Spinal cord (tissue), 10 donors: ENCODE measurements around the gene APBA2. TPM values are rescaled to one million over a fixed set of nuclear protein-coding genes. Genes with fewer than 3 reads are reported as not detected.

Experiments
- DNase-seq, 6 donors: peaks; one replicate each; pipeline versions ENCODE4 v3.0.0 to v3.0.0-alpha.2; 2013 to 2015; ENCODE audit warnings: low spot score in 6 of 6, low read depth in 4 of 6
- H3K27ac ChIP-seq: one replicate; pipeline ENCODE4 v1.5.1; 2013; ENCODE audit warnings: low read depth, low read length, control low read depth
- H3K27me3 ChIP-seq: one replicate; pipeline ENCODE4 v1.6.1; 2013; ENCODE audit warnings: low read length; ENCODE audit not compliant: control insufficient read depth, insufficient read depth
- H3K36me3 ChIP-seq: one replicate; pipeline ENCODE4 v1.6.1; 2013; ENCODE audit warnings: low read length; ENCODE audit not compliant: control insufficient read depth, insufficient read depth
- H3K4me1 ChIP-seq: one replicate; pipeline ENCODE4 v1.6.1; 2013; ENCODE audit warnings: low read length; ENCODE audit not compliant: control insufficient read depth, insufficient read depth
- H3K4me3 ChIP-seq: one replicate; pipeline ENCODE4 v1.5.1; 2013; ENCODE audit warnings: low read depth, low read length, control low read depth
- H3K9me3 ChIP-seq: one replicate; pipeline ENCODE4 v1.6.1; 2013; ENCODE audit warnings: low read length; ENCODE audit not compliant: control insufficient read depth, insufficient read depth
- WGBS: methylation state at CpG from one replicate; pipeline ENCODE4 v1.1.5; 2013; ENCODE audit warnings: missing lambda C conversion rate; ENCODE audit not compliant: insufficient coverage; 5-methylcytosine and 5-hydroxymethylcytosine counted together
- polyA plus RNA-seq, 2 donors: library from polyadenylated mRNA; unstranded; fragments of 120-200 nt; gene quantifications; one replicate each; pipeline ENCODE4 v1.2.1, GENCODE V29; 2013; ENCODE audit not compliant: insufficient read length in 2 of 2
- total RNA-seq, 2 donors: library from RNA; depleted of rRNA in 1 of 2; stranded (reverse); fragments of 120-200 nt in 1 of 2; fragments of >200 nt in 1 of 2; gene quantifications; one replicate each; pipeline versions ENCODE4 v1.2.3 to v1.2.4, GENCODE V29; 2013 to 2014
- donor health status: healthy.

APBA2 gene
- total and polyA plus RNA-seq, 4 donors: 46.2 to 111 (median 89.9) TPM

DNA sequence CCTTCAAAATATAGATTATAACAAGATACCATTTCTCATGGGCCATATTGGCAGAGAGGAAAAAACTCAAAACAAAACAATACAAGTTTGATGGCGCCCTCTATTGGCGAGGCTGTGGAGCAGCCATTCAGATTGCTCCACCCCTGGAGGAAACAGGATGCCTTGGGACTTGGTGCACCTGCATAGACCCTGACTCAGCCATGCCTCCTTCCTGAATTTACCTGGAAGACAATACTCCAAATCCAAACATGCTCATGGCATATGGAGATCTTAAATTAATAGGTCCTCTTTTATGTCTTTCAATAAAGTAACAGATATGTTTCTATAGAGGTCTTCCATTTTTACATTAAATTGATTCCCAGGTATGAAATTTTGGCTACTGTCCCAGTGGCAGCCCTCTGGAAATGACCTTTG lies 90.0 kb downstream of the APBA2 start:
- H3K9me3 ChIP-seq: no peaks in the 10 kb centered on the region
- H3K27me3 ChIP-seq: no peaks in the 10 kb centered on the region
- H3K36me3 ChIP-seq: no peaks in the 10 kb centered on the region
- no peak overlapping the region for H3K4me3 ChIP-seq
- peaks cover 27% of the 10 kb centered on the region for H3K4me1 ChIP-seq
- peak in 2 of 6 donors; percentile 29 to 36 for DNase-seq
- WGBS: 8% methylated on average over 2 of the region's 2 CpGs
- H3K27ac ChIP-seq: no peak overlapping the region

- H3K4me3 ChIP-seq: no peak overlapping the region
- H3K4me1 ChIP-seq: peaks cover 24% of the 10 kb centered on the region
- no peaks in the 10 kb centered on the region for H3K9me3 ChIP-seq
- WGBS: 90% methylated on average over 6 of the region's 6 CpGs
- H3K27me3 ChIP-seq: no peaks in the 10 kb centered on the region
- H3K36me3 ChIP-seq: no peaks in the 10 kb centered on the region
- H3K27ac ChIP-seq: no peak overlapping the region
- peak in 1 of 6 donors; percentile 69 for DNase-seq
These were observed 91.7 kb downstream of the APBA2 start for GRCh38 chr15:28977377-28978010.

DNA sequence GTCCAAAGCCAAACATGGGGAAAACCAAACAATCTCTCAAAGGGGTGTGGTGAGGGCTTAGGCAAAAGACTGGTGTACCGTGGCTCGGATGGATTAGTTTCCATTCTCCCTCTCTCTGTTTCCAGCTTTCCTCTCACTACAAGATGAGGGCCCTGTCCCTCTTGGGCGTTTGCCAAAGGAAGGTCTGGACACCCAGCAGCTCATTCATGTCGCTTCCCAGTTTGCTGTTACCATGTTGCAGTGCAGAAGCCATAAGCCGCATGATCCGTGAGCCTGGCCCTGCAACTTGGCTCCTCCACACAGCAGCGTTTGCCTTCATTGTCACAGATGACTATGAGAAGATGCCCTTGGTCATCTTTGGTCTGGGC lies 92.2 kb downstream of the APBA2 start:
- Histone ChIP-seq H3K4me1 (peaks cover 24% of the 10 kb centered on the region), H3K27ac (no peak overlapping the region), H3K36me3 (no peaks in the 10 kb centered on the region), H3K4me3 (no peak overlapping the region), H3K27me3 (no peaks in the 10 kb centered on the region), H3K9me3 (no peaks in the 10 kb centered on the region)
- 66% methylated on average over 6 of the region's 7 CpGs for WGBS
- DNase-seq: peak in 1 of 6 donors; percentile 26

GRCh38 chr15:28978661-28979060 lies 92.9 kb downstream of the APBA2 start:
- Histone ChIP-seq H3K27ac (no peak overlapping the region), H3K4me1 (peaks cover 24% of the 10 kb centered on the region), H3K9me3 (no peaks in the 10 kb centered on the region), H3K27me3 (no peaks in the 10 kb centered on the region), H3K36me3 (no peaks in the 10 kb centered on the region), H3K4me3 (no peak overlapping the region)
- WGBS: 36% methylated on average over 3 of the region's 3 CpGs
- DNase-seq: peak in 1 of 6 donors; percentile 49

GRCh38 chr15:28979208-28979841 lies 93.6 kb downstream of the APBA2 start:
- no peak overlapping the region for H3K27ac ChIP-seq
- no peaks in the 10 kb centered on the region for H3K36me3 ChIP-seq
- H3K27me3 ChIP-seq: no peaks in the 10 kb centered on the region
- H3K4me1 ChIP-seq: peaks cover 30% of the 10 kb centered on the region
- no peak overlapping the region for H3K4me3 ChIP-seq
- no peaks in the 10 kb centered on the region for H3K9me3 ChIP-seq
- 46% methylated on average over 8 of the region's 13 CpGs for WGBS
- DNase-seq: peak in 2 of 6 donors; percentile 25 to 26

DNA sequence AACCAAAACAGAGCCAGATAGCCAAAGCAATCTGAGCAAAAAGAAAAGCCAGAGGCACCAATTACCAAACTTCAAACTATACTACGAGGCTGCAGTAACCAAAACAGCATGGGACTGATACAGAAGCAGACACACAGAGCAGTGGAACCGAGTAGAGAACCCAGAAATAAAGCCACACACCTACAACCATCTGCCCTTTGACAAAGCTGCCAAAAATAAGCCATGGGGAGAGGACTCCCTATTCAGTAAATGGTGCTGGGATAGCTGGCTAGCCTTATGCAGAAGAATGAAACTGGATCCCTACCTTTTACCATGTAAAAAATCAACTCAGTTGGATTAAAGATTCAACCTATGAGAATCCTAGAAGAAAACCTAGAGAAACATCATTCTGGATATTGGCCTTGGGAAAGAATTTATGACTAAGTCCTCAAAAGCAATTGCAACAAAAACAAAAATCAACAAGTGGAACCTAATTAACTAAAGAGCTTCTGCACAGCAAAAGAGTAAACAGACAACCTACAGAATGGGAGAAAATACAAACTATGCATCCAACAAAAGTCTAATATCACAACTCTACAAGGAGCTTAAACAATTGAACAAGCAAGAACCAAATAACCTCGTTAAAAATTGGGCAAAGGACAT lies 95.1 kb downstream of the APBA2 start:
- Histone ChIP-seq H3K9me3 (no peaks in the 10 kb centered on the region), H3K4me3 (no peak overlapping the region), H3K27me3 (no peaks in the 10 kb centered on the region), H3K4me1 (peaks cover 45% of the 10 kb centered on the region), H3K36me3 (no peaks in the 10 kb centered on the region), H3K27ac (no peak overlapping the region)
- 100% methylated on average over 2 of the region's 3 CpGs for WGBS
- DNase-seq: no peak

- H3K27ac ChIP-seq: no peak overlapping the region
- H3K9me3 ChIP-seq: no peaks in the 10 kb centered on the region
- DNase-seq: no peak
- no peaks in the 10 kb centered on the region for H3K36me3 ChIP-seq
- H3K4me3 ChIP-seq: no peak overlapping the region
- H3K4me1 ChIP-seq: peaks cover 49% of the 10 kb centered on the region
- no peaks in the 10 kb centered on the region for H3K27me3 ChIP-seq
These were observed 95.6 kb downstream of the APBA2 start for GRCh38 chr15:28981351-28981720.

- peaks cover 49% of the 10 kb centered on the region for H3K4me1 ChIP-seq
- no peak overlapping the region for H3K4me3 ChIP-seq
- WGBS: no CpG with 5 or more reads among the region's 4 CpGs
- H3K27me3 ChIP-seq: no peaks in the 10 kb centered on the region
- DNase-seq: no peak
- no peak overlapping the region for H3K27ac ChIP-seq
- H3K36me3 ChIP-seq: no peaks in the 10 kb centered on the region
- no peaks in the 10 kb centered on the region for H3K9me3 ChIP-seq
These were observed 96.1 kb downstream of the APBA2 start for GRCh38 chr15:28981921-28982320.

DNA sequence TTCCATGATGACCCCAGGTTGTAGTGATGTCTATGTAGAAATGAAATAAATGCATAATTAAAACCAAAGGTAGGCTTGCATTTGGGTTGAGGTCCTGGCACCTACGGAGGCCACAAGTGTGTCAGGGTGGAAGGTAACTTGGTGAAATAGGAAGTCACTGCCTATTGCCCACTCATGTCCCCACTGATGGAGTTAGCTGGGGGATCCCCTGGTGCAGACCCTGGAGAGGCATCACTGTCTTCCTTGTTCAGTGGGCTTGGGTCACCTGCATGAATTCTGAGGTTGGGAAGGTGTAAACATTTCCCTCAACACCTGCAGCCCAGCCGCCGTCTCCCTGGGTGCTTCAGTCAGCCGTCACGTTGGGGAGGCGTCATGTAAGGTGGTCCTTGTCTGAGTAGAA lies 97.1 kb downstream of the APBA2 start:
- Histone ChIP-seq H3K27ac (no peak overlapping the region), H3K4me3 (no peak overlapping the region), H3K4me1 (peaks cover 43% of the 10 kb centered on the region), H3K9me3 (no peaks in the 10 kb centered on the region), H3K36me3 (no peaks in the 10 kb centered on the region), H3K27me3 (no peaks in the 10 kb centered on the region)
- WGBS: 100% methylated on average over 2 of the region's 6 CpGs
- DNase-seq: no peak
